ENCODE measurements around the gene MYO3B.
"Not testable (repeated sequence)": the region's sequence is repeated elsewhere in the genome, so short reads cannot be mapped to it uniquely, and the experiment has no call there.

Gene MYO3B

GRCh38 chr2:170163411-170164065 lies 14.4 kb upstream of the MYO3B start:
- no peak for DNase-seq

GRCh38 chr2:170165129-170165528 lies 12.8 kb upstream of the MYO3B start:
- DNase-seq = no peak

- no peak for DNase-seq
Observed at GRCh38 chr2:170166735-170167134, 11.2 kb upstream of the MYO3B start.

- DNase-seq = no peak
Observed at GRCh38 chr2:170170281-170171040, 7.5 kb upstream of the MYO3B start.

- DNase-seq = no peak
Observed at GRCh38 chr2:170176212-170176611, 1.7 kb upstream of the MYO3B start.

GRCh38 chr2:170180031-170180566 lies 2.2 kb downstream of the MYO3B start:
- no peak for DNase-seq

- DNase-seq = no peak
Observed at GRCh38 chr2:170181602-170182001, 3.7 kb downstream of the MYO3B start.

- no peak for DNase-seq
Observed at GRCh38 chr2:170185319-170185718, 7.4 kb downstream of the MYO3B start.

GRCh38 chr2:170189757-170190156 lies 11.8 kb downstream of the MYO3B start:
- no peak for DNase-seq

- no peak for DNase-seq
Observed at GRCh38 chr2:170190172-170190571, 12.2 kb downstream of the MYO3B start.

GRCh38 chr2:170191166-170191866 lies 13.4 kb downstream of the MYO3B start:
- no peak for DNase-seq

GRCh38 chr2:170196963-170197362 lies 19.0 kb downstream of the MYO3B start:
- DNase-seq = no peak

- DNase-seq = no peak
Observed at GRCh38 chr2:170201275-170201674, 23.3 kb downstream of the MYO3B start.

GRCh38 chr2:170201734-170202393 lies 23.9 kb downstream of the MYO3B start:
- DNase-seq = no peak

GRCh38 chr2:170202437-170202836 lies 24.5 kb downstream of the MYO3B start:
- no peak for DNase-seq

- DNase-seq = no peak
Observed at GRCh38 chr2:170204298-170204951, 26.5 kb downstream of the MYO3B start.

GRCh38 chr2:170206246-170206645 lies 28.3 kb downstream of the MYO3B start:
- DNase-seq = no peak

GRCh38 chr2:170206805-170207407 lies 29.0 kb downstream of the MYO3B start:
- DNase-seq = no peak

GRCh38 chr2:170207901-170208300 lies 30.0 kb downstream of the MYO3B start:
- no peak for DNase-seq

GRCh38 chr2:170208967-170209366 lies 31.0 kb downstream of the MYO3B start:
- DNase-seq = no peak

GRCh38 chr2:170212625-170213280 lies 34.8 kb downstream of the MYO3B start:
- no peak for DNase-seq

GRCh38 chr2:170213281-170213625 lies 35.3 kb downstream of the MYO3B start:
- not testable (repeated sequence) for DNase-seq
